Glutamatergic neuron (in vitro differentiated cells): Measurements from ENCODE around the gene IGFBP4. TPM values are rescaled to one million over a fixed set of nuclear protein-coding genes. Genes with fewer than 3 reads are reported as not detected.

Experiments used
- DNase-seq: peaks from one replicate; pipeline ENCODE4 v3.0.0; 2022
- H3K27ac Mint-ChIP-seq: one replicate; pipeline ENCODE4 v1.8.0; 2020; ENCODE audit warnings: mild to moderate bottlenecking, mixed read lengths, inconsistent platforms; ENCODE audit not compliant: unreplicated experiment
- H3K27me3 Mint-ChIP-seq: one replicate; pipeline ENCODE4 v1.8.0; 2020; ENCODE audit warnings: mild to moderate bottlenecking, moderate library complexity, mixed read lengths, inconsistent platforms; ENCODE audit not compliant: unreplicated experiment
- H3K36me3 Mint-ChIP-seq: one replicate; pipeline ENCODE4 v1.8.0; 2020; ENCODE audit warnings: mild to moderate bottlenecking, mixed read lengths, inconsistent platforms; ENCODE audit not compliant: unreplicated experiment
- H3K4me1 Mint-ChIP-seq: one replicate; pipeline ENCODE4 v1.8.0; 2020; ENCODE audit warnings: mild to moderate bottlenecking, low read depth, mixed read lengths, inconsistent platforms; ENCODE audit not compliant: unreplicated experiment
- H3K4me3 Mint-ChIP-seq: one replicate; pipeline ENCODE4 v1.8.0; 2020; ENCODE audit warnings: mild to moderate bottlenecking, mixed read lengths, inconsistent platforms; ENCODE audit not compliant: unreplicated experiment
- H3K9me3 Mint-ChIP-seq: one replicate; pipeline ENCODE4 v1.8.0; 2020; ENCODE audit warnings: mild to moderate bottlenecking, moderate library complexity, mixed read lengths, inconsistent platforms; ENCODE audit not compliant: unreplicated experiment
- CTCF ChIP-seq: fragments of 200-600 bp; sonication (generic); IDR thresholded peaks from one replicate; pipeline ENCODE4 v1.5.0; 2021; ENCODE audit not compliant: partially characterized antibody, unreplicated experiment
- total RNA-seq: library from RNA; stranded (reverse); fragmentation: NEBNext Ultra II Directional; extraction: Animal tissue kit (Norgen Biotek cat#: 25700); gene quantifications from one replicate; pipeline ENCODE4 v1.2.1, GENCODE V29; 2021; ENCODE audit not compliant: unreplicated experiment

The IGFBP4 gene
- total RNA-seq, 1 donor from 2014 or later, result 1.9 TPM

GRCh38 chr17:40425741-40426140 is 17.5 kb upstream of the IGFBP4 start:
- Mint-ChIP-seq H3K9me3 (no peaks in the 10 kb centered on the region), H3K36me3 (no peaks in the 10 kb centered on the region), H3K4me1 (no peaks in the 10 kb centered on the region), H3K4me3 (no peak overlapping the region), H3K27me3 (no peaks in the 10 kb centered on the region), H3K27ac (no peak overlapping the region)
- no peak for TF ChIP-seq CTCF
- DNase-seq, result no peak

DNA sequence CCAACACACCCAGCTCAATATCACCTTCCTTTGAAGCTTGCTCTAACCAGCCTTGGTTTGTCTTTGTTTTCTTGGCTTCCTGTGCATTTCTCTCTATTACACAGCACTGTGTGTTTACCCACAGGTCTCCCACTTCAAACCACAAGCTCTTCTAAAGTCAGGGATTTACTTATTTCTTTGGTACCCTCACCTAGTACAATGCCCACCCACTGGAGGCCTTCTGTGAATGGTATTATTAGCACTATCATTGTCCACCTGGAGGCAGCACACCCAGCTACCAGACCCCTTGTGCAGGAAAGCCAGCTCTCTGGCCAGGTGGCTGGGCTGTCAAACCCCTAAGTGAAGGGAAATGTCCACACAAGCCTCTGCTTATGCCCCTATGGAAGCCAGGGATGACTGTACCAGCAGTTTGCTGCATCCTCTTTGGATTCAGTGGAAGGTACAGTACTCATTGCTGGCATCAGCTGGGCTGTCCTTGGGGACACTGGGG is 16.2 kb upstream of the IGFBP4 start:
- no peak for DNase-seq
- Mint-ChIP-seq H3K4me1 (no peaks in the 10 kb centered on the region), H3K4me3 (no peak overlapping the region), H3K9me3 (no peaks in the 10 kb centered on the region), H3K27me3 (no peaks in the 10 kb centered on the region), H3K36me3 (no peaks in the 10 kb centered on the region), H3K27ac (no peak overlapping the region)
- no peak for TF ChIP-seq CTCF

DNA sequence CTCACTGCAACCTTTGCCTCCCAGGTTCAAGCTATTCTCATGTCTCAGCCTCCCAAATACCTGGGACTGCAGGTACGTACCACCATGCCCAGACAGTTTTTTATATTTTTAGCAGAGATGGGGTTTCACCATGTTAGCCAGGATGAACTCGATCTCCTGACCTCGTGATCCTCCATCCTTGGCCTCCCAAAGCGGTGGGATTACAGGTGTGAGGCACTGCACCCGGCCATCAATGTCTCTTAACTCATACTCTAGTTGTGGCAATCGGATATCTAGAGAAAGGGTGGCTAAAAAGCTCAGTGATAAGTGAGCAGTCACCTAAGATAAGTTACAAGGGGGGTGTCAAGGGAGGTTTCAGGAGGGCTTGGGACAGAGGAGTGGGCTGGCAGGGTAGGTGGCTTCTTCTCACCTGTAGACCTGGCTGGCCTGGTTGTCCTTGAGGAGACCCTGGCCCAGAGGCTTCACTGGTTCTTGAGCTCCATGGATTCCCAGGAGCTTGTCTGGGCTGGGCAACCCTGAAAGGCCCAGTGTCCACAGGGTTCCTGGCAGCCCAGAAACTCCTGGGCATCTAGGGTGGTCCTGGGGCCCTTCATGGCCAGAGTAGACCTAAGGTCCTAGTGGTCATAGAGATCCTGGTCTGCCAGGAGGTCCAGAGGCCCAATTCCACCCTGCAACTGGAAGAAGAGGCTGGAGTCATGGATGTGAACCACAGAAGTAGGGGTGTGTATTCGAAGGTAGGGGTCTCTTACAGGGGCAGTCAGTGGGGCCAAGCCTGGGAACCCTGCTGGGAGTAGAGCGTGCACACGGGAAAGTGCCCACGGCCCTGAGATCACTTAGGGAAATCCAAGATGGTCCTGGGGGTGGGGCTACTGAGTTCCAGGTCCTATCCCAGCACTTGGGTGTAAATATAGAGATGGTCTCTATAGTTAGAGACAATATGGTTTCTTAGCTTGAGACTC is 12.7 kb upstream of the IGFBP4 start:
- Mint-ChIP-seq H3K27ac (no peak overlapping the region), H3K4me1 (no peaks in the 10 kb centered on the region), H3K4me3 (no peak overlapping the region), H3K36me3 (no peaks in the 10 kb centered on the region), H3K9me3 (no peaks in the 10 kb centered on the region), H3K27me3 (no peaks in the 10 kb centered on the region)
- DNase-seq, result no peak
- no peak for TF ChIP-seq CTCF

DNA sequence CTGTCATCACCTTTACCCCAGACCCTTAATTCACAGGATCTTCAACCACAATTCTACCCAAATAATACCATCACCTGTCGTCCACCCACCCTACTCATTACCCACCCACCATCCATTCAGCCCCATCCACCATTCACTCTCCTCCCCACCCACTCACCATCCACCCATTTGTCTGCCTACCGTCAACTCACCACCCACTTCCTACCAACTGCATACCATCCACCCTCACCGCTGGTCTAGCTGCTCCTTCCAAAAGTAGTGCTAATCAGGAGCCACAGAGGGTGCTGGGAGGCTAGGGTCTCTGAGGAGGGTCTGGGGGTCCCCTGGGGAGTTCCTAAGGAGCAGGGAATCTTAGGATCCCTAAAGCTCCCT is 12.0 kb upstream of the IGFBP4 start:
- no peaks in the 10 kb centered on the region for H3K27me3 Mint-ChIP-seq
- H3K9me3 Mint-ChIP-seq, result no peaks in the 10 kb centered on the region
- TF ChIP-seq CTCF, result no peak
- DNase-seq, result no peak
- no peaks in the 10 kb centered on the region for H3K36me3 Mint-ChIP-seq
- H3K4me1 Mint-ChIP-seq, result no peaks in the 10 kb centered on the region
- no peak overlapping the region for H3K4me3 Mint-ChIP-seq
- H3K27ac Mint-ChIP-seq, result no peak overlapping the region

GRCh38 chr17:40432864-40433528 is 10.3 kb upstream of the IGFBP4 start:
- Mint-ChIP-seq H3K4me3 (no peak overlapping the region), H3K4me1 (no peaks in the 10 kb centered on the region), H3K27me3 (no peaks in the 10 kb centered on the region), H3K27ac (no peak overlapping the region), H3K36me3 (no peaks in the 10 kb centered on the region), H3K9me3 (no peaks in the 10 kb centered on the region)
- no peak for TF ChIP-seq CTCF
- DNase-seq, result no peak
